A673 (cell line): ENCODE results near the gene KIRREL3.

Source experiments
- EZH2 ChIP-seq: fragments of 200-600 bp; sonication (generic); IDR thresholded peaks from 2 replicates; pipeline ENCODE4 v1.6.1; 2017; ENCODE audit warnings: borderline replicate concordance, low read depth, mild to moderate bottlenecking, mixed read lengths, antibody characterized with exemption, low read length; ENCODE audit not compliant: poor library complexity, severe bottlenecking
- TF ChIP-seq, protein P1 (sequence below): fragments of 300-800, 200-600 bp; sonication (generic); conservative IDR thresholded peaks from 2 replicates; pipeline ENCODE4 v1.5.1; 2017; ENCODE audit warnings: low read depth, mild to moderate bottlenecking, antibody characterized with exemption, low read length, moderate library complexity, mixed read lengths

DNA sequence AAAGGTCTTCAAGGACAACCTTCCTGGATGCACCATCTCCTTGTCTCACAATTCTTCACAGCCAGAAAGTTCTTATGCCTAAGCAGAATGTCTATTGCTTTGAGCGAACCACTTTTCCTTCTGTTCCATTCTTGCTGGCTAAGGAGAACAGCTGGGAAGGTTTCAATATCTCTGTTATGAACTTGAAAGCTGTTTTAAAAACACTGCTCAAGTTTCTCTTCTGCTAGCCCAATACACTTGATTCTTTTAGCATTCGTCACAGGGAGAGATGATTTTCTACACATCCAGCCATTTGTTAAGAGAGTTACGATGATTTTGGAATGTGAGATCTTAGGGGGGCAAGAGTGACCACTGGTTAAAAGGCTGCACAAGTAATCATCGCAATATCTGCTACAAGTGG lies 249.3 kb downstream of the KIRREL3 start:
- TF ChIP-seq, protein P1, sequence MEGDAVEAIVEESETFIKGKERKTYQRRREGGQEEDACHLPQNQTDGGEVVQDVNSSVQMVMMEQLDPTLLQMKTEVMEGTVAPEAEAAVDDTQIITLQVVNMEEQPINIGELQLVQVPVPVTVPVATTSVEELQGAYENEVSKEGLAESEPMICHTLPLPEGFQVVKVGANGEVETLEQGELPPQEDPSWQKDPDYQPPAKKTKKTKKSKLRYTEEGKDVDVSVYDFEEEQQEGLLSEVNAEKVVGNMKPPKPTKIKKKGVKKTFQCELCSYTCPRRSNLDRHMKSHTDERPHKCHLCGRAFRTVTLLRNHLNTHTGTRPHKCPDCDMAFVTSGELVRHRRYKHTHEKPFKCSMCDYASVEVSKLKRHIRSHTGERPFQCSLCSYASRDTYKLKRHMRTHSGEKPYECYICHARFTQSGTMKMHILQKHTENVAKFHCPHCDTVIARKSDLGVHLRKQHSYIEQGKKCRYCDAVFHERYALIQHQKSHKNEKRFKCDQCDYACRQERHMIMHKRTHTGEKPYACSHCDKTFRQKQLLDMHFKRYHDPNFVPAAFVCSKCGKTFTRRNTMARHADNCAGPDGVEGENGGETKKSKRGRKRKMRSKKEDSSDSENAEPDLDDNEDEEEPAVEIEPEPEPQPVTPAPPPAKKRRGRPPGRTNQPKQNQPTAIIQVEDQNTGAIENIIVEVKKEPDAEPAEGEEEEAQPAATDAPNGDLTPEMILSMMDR: no peak
- no peak for TF ChIP-seq EZH2
